Measurements from ENCODE around the gene ATP1B3. TPM values are rescaled to one million over a fixed set of nuclear protein-coding genes. Genes with fewer than 3 reads are reported as not detected.
A peak's percentile ranks its signal among the peaks of the same experiment; 100 is the strongest.

Gene ATP1B3
- total RNA-seq, 1 experiment from 2014 or later: 250 TPM

DNA sequence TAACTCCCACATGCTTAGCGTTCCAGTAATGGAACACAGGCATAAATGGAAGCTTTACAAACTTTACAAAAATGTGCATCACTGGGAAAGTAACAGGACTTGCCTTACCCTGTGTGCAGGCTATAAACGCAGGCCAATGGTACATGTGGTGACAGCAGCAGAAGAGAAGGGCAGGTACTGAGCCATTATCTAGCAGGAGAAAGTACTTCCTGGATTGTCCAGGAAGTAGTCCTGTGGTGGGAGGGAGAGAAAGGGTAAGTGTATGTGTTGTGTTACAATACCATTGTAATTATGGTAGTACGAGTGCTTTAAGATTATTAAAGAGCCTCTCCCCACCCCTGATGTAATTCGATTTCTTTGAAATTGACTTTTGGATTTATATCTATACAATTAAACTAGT is 5.3 kb downstream of the ATP1B3 start:
- H3K27ac Mint-ChIP-seq: peak overlapping the region in 2 of 3 experiments; percentile 34 to 48; a peak in 1 of 7 replicates
- Histone ChIP-seq H3K4me1 (ENCODE audit: insufficient read depth, low read length) (no peaks in the 10 kb centered on the region; the same call in 1 of the 2 replicates), H3K18ac (ENCODE audit: insufficient read length, low read depth, low read length) (no peak overlapping the region), H3K4ac (ENCODE audit: low read depth, low read length) (no peak overlapping the region), H3K23ac (ENCODE audit: insufficient read length, low read depth, low read length) (no peak overlapping the region), H2BK15ac (ENCODE audit: low read depth, low read length) (no peak overlapping the region), H3K27ac (ENCODE audit: insufficient read length, low read depth, low read length) (no peak overlapping the region), H4K8ac (replicated peaks; ENCODE audit: insufficient read length, low read depth, low read length) (no peak overlapping the region), H3K56ac (ENCODE audit: insufficient read length, low read depth, low read length) (no peak overlapping the region), H3K14ac (ENCODE audit: insufficient read depth, low read length) (no peak overlapping the region), H3K4me2 (ENCODE audit: insufficient read depth, insufficient read length, low read length) (no peak overlapping the region), H2AFZ (ENCODE audit: low read length) (no peak overlapping the region), H2BK5ac (ENCODE audit: insufficient read length, low read length) (no peak overlapping the region), H2BK120ac (ENCODE audit: low read depth, low read length, poor library complexity, severe bottlenecking) (no peak overlapping the region), H2BK20ac (ENCODE audit: low read depth, low read length, poor library complexity, severe bottlenecking) (no peak overlapping the region), H4K91ac (ENCODE audit: insufficient read length, low read depth, low read length) (no peak overlapping the region), H3K79me2 (ENCODE audit: insufficient read depth, low read length) (peaks cover 54% of the 10 kb centered on the region), H3K9me3 (ENCODE audit: control insufficient read depth, low read depth, low read length) (no peaks in the 10 kb centered on the region), H3T11ph (ENCODE audit: low read length) (no peak overlapping the region), H4K5ac (ENCODE audit: insufficient read length, low read depth, low read length) (no peak overlapping the region), H4K20me1 (ENCODE audit: control insufficient read depth, insufficient read depth, insufficient read length) (no peaks in the 10 kb centered on the region), H2AK5ac (ENCODE audit: insufficient read length, low read length) (no peak overlapping the region), H2BK12ac (ENCODE audit: insufficient read length, low read depth, low read length) (no peak overlapping the region), H3K27me3 (ENCODE audit: insufficient read depth, low read length) (no peaks in the 10 kb centered on the region), H3K23me2 (ENCODE audit: insufficient read length, low read depth, low read length, poor library complexity, severe bottlenecking) (peaks cover 7% of the 10 kb centered on the region), H3K9ac (ENCODE audit: extremely low read depth, insufficient read length, low read length) (no peak overlapping the region), H3K79me1 (ENCODE audit: insufficient read depth, low read depth, low read length, poor library complexity, severe bottlenecking) (peaks cover 15% of the 10 kb centered on the region)
- DNase-seq: no peak
- H3K27me3 Mint-ChIP-seq (ENCODE audit: low read depth): no peaks in the 10 kb centered on the region
- no peak overlapping the region for H3K4me3 Mint-ChIP-seq
- no peaks in the 10 kb centered on the region for H3K9me3 Mint-ChIP-seq
- peaks cover 25 to 50% (median 38%) of the 10 kb centered on the region in 3 experiments for H3K36me3 Mint-ChIP-seq (ENCODE audit: insufficient read depth in 1 of 3, low read depth in 3 of 3)
- TF ChIP-seq, protein P1, sequence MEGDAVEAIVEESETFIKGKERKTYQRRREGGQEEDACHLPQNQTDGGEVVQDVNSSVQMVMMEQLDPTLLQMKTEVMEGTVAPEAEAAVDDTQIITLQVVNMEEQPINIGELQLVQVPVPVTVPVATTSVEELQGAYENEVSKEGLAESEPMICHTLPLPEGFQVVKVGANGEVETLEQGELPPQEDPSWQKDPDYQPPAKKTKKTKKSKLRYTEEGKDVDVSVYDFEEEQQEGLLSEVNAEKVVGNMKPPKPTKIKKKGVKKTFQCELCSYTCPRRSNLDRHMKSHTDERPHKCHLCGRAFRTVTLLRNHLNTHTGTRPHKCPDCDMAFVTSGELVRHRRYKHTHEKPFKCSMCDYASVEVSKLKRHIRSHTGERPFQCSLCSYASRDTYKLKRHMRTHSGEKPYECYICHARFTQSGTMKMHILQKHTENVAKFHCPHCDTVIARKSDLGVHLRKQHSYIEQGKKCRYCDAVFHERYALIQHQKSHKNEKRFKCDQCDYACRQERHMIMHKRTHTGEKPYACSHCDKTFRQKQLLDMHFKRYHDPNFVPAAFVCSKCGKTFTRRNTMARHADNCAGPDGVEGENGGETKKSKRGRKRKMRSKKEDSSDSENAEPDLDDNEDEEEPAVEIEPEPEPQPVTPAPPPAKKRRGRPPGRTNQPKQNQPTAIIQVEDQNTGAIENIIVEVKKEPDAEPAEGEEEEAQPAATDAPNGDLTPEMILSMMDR (conservative IDR thresholded peaks at IDR 0.05): no peak
- WGBS (ENCODE audit: extremely low coverage, insufficient read length, low lambda C conversion rate): no CpG with 5 or more reads among the region's 4 CpGs
- peaks cover 29 to 30% of the 10 kb centered on the region in 2 experiments for H3K4me1 Mint-ChIP-seq

All from H9 (cell line).